NCI-H187 treated with DMSO at 0.1 percent for 48 hours (cell line): Measurements from ENCODE around the gene ENKD1.

Experiments
- DNase-seq: peaks from one replicate; lab custom pipeline; 2025; lab: John Stamatoyannopoulos, UW

The ENKD1 gene

DNA sequence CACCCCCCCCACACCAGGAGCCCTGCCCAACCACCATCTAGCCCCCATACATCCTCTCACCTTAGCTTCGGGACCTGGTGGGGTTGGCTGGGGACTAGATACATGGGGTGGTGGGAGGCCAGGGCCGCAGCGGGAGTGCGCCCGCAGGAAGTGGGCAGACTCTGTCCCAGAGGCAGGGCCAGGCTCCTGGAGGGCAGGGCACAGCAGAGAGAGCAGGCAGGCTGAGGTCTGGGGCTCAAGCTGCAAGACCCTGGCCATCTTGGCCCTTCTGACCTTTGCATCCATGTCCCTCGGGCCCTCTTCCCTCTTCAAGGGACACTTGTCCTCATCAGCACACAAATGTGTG lies 2.7 kb downstream of the ENKD1 start:
- DNase-seq = no peak

DNA sequence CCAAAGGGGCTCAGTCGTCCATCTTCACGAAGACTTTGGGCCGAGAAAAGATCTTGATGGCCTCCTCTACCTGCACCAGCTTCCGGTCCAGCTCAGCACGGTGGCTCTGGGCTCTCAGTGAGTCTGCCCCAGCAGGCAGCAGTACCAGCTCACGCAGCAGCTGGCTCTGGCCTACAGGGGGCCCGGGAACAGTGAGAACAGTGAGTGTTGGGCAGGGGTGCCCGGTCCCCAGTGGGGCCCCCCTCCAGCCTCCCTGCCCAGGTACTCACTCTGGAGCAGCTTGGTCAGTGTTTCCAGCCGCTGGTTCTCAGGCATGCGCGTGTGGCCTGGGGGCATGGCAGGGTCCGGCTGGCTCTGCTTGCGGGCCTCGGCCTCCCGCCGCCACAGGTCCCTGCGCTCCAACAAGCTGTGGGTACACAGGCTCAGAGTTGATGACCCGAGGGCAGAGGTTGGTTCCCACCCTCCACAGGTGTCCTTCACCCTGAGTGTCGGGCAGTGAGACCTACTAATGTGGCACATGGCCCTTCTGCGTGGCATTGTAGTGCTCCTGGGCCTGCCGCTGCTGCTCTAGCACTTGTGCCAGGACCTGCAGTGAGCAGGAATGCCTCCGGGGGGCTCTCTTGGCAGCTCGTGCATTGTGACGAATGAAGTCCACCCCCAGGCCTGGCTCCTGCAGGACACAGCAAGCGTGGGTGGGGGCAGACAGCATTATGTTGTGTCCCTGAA lies 3.2 kb downstream of the ENKD1 start:
- DNase-seq = no peak

DNA sequence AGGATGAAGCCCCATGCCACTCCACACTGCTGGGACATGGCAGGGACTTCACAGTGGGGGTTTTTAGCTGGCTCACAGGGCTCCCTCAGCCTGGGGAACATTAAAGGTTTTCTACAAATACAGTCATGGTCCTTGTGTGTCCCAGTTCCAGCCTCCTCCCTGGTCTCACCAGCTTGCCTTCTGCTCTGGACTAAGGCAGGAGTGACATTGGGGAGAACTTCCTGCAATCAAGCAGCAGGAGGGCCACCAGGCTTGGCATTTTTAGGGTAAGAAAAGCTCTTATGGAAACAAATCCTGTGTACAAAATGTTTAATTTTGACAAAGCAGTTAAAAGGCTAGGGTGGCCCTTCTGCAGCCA lies 3.9 kb downstream of the ENKD1 start:
- DNase-seq = no peak

DNA sequence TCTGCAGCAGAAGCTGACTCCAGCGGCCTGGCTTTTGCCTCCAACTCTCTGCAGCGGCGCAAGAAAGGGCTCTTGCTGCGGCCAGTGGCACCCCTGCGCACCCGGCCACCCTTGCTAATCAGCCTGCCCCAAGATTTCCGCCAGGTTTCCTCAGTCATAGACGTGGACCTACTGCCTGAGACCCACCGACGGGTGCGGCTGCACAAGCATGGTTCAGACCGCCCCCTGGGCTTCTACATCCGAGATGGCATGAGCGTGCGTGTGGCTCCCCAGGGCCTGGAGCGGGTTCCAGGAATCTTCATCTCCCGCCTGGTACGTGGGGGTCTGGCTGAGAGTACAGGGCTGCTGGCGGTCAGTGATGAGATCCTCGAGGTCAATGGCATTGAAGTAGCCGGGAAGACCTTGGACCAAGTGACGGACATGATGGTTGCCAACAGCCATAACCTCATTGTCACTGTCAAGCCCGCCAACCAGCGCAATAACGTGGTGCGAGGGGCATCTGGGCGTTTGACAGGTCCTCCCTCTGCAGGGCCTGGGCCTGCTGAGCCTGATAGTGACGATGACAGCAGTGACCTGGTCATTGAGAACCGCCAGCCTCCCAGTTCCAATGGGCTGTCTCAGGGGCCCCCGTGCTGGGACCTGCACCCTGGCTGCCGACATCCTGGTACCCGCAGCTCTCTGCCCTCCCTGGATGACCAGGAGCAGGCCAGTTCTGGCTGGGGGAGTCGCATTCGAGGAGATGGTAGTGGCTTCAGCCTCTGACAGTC lies 4.5 kb downstream of the ENKD1 start:
- no peak for DNase-seq

DNA sequence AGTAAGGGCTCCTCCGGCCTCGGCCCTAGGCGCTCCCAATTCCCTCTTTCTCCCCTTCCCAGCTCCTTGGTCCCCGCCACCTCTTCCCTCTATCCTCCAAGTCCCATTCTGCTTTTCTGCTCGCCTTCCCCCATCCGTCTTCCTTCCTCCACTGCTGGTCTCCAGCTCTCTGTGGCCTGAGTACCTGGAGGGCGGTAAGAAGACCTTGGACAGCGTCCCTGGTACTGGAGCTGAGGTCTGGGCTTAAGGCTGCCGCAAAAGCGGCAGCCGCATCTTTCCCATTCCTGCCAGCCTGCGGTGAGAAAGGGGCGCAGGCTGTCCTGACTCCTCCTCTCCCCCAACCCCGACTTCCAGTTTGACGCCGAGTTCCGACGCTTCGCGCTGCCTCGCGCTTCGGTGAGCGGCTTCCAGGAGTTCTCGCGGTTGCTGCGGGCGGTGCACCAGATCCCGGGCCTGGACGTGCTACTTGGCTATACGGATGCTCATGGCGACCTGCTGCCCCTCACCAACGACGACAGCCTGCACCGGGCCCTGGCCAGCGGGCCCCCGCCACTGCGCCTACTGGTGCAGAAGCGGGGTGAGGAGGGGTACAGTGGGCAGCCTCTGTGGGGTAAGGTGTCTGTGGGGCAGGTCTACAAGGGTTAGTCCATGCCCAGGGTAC lies 5.3 kb downstream of the ENKD1 start:
- DNase-seq = no peak

DNA sequence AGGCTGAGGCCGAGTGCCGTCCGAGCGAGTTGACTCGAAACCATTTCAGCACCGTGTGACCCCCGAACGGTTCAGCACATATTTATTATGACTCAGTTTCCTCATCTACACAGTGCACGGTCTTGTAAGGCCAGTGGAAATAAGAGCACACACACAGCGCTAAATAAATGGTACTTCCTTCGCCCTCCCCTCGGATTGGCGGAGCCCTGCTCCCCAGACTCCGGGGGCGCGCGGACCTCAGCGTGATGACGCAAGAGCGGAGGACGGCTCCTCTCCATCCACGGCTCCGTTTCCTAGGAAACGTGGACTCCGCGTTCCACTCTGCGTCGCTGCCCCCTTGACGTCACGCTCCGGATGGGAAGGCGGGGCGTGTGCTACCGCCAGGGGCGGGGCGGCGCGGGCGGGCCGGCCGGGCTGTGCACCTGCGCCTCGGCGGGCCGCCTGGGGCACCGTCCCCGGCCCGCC lies 6.0 kb downstream of the ENKD1 start, which contains the start of gene PARD6A:
Gene PARD6A, plus strand, starts transcription at position 397 of the 465 bp plus-strand sequence. CDS start 79 bp downstream, outside the sequence.
- DNase-seq = peak; percentile 74

DNA sequence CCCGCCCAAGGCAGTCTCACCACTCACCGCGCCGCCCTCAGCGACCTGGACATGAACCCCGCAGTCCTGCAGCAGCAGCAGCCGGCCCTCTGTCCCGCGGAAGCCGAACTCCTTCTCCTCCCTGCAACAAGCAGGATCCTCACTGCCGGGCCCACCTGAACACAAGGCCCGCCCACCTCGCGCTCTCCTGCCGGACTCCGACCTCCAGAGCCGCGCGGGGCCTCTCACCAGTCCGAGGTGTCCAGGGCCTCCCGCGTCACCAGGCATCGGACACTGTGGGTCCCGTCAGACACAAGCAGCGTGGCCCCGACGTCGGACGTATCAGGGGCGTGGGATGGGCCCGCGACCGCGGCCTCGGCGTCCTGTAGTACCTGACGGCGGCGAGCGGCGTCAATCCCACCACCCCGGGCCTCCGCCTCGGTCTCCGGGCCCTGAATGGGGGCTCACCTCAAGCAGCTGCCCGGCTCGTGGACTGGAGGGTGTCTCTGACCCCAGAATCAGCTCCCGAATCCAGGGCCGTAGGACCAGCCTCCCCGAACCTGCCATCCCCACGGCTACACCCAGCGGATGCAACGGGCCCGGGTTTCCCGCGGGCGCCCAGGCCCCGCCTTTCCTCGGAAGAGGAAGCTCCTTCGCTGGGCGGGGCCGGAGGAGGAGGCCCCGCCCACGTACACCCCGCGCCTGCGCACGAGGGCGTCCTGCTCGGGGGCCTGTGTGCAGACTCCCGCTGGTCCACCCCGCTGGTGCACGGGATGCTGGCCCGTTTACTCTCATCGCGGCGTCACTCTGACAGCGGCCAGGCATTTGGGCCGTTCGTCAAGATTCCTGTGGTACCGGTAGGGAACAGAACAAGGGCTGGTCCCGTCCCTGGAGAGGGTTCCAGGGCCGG lies 6.6 kb downstream of the ENKD1 start, which contains the start of gene ACD:
Gene ACD, minus strand, starts transcription at position 586 of the 889 bp plus-strand sequence. Its CDS starts 40 bp downstream, at position 546.
- DNase-seq = no peak

DNA sequence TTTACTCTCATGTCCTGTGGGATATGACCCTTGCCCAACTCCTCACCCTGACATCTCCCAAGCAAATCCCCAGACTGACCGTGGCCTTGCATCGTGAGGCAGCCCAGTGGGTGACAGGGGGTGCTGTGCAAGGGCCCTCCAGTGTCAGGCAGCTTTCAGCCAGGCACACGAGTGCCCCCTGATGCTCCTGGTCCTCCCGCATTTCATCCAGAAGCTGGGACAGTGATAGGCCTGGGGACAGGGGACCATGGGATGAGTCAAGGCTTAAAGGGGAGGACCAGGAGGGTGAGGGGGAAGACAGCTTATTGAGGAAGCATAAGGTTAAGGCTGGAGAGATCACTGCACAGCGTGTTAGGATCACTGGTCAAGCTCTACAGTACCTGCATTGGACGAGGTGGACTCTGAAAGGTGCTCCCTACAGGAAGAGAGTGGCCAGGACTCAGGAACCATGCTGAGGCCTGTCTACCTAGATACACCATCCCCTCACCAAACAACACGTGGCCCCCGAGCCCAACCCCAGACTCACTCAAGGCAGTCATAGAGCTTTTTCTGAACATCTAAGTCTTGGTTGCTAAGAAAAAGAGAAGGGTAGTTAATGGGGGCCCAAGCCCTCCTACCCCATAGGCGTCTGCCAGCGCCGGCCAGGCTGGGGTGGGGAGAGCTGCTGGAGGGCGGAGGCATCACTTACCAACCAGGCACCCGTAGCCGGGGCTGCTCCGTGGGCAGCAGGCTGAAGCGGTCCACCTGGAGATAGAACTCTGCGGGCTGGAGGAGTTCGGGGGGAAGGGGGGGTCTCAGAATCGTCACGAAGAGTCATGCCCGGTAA lies 7.5 kb downstream of the ENKD1 start:
- DNase-seq = no peak

DNA sequence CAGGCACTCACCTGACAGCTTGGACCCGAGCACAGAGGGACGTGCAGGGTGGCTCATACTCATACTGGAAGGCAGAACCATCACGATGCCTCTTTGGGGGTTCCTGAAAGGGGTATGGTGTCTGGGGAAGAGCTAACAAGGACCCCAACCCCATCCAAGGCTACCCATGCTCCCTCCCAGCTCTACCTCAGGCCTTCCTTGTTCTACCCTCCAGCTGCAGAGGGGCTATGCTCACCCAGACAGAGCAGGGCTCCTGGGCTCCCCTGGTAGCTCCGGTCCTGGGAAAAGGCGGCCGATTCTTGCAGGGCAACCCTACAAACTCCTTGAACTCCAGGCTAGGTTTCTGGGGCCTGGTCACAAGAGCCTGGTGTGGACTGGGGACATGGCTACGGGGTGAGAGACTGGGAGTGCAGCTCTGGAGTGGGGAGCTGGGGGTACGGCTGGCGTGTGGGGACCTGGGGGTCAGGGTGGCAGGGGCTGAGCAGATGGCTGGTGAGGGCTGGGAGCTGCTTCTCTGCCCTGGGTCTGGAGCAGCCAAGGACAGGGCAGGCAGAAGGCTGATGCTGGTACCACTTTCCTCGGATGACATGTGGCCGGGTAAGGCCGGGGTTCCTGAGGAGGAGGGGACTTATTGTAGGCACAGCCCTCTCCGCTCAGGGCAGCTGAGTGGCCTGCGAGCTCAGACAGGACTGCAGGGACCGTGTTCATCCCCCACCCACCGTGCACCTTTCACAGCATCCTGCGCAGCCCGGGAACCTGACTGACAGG lies 8.6 kb downstream of the ENKD1 start:
- no peak for DNase-seq

DNA sequence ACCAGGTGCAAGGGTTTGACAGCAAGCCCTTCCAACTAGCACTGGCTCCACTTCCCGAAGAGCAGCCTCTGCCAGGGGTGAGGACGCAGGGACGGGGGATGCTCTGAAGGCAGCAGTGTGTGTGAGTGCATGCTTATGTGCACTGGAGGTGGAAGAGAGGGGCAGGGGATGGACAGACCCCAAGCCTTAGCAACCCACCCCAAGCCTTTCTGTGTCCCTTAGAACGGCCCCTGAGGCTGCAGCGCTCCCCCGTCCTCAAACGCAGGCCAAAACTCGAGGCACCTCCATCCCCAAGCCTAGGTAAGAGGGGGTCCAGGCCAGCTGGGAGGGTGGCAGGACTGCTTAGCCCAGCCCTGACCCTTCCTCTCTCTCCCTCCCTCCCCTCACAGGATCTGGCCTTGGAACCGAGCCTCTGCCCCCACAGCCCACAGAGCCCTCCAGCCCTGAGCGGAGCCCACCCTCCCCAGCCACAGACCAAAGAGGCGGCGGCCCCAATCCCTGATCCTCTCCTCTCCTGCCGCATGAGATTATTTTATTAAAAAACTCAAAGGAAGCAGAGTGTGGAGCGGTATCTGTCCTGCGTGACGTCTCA lies 9.4 kb downstream of the ENKD1 start:
- no peak for DNase-seq

DNA sequence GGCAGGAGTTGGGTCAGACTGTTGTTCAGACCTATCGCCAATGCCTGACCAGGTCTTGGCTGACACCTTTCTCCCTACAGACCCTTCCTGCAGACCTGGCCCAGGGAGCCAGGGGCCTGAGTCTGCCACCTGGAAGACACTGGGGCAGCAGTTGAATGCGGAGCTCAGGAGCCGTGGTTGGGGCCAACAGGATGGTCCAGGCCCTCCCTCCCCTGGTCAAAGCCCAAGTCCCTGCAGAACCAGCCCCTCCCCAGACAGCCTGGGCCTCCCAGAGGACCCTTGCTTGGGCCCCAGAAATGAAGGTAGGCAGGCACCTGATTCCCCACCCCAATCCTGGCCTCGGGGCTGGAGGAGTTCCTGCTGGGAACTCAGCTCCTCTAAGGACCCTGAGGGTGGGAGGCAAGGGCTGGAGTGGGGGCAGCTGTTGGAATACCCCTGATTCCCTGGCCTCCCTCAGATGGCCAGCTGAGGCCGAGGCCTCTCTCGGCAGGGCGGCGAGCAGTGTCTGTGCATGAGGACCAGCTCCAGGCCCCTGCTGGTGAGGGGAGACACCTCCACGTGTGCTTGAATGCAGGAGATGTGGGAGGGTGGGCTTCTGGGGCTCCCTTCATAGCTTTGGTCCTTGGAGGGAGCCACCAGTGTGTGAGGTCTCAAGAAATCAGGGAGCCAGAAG lies 10.1 kb downstream of the ENKD1 start:
- no peak for DNase-seq

DNA sequence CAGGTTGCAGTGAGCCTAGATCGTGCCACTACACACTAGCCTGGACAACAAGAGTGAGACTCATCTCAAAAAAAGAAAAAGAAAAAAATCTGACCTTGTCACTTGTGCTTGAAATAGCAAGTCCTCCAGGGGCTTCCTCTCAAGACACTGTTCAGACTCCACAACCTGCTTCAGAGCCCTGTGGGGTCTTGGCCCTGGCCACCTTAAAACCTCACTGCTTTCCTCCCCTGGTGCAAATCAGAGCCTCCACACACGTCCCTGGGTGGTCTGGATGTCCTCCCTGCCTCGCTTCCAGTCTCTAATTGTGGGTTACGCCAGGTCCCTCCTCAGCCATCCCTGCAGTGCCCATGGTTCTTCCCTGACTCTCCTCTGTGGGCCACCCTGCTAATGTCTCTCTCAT lies 11.2 kb downstream of the ENKD1 start:
- no peak for DNase-seq

DNA sequence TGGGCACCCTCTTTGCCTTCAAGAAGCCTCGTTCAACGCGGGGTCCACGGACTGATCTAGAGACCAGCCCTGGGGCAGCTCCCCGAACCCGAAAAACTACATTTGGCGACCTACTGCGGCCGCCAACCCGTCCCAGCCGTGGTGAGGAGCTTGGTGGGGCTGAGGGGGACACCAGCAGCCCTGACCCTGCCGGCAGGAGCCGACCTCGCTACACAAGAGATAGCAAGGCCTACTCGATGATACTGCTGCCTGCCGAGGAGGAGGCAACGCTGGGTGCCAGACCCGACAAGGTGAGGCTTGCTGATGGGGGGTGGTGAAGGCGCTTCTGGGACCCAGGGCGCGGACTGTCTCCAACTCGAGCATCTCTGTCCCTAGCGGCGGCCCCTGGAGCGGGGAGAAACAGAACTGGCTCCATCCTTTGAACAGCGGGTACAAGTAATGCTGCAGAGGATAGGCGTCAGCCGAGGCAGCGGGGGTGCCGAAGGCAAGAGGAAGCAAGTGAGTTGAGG lies 12.1 kb downstream of the ENKD1 start:
- no peak for DNase-seq

DNA sequence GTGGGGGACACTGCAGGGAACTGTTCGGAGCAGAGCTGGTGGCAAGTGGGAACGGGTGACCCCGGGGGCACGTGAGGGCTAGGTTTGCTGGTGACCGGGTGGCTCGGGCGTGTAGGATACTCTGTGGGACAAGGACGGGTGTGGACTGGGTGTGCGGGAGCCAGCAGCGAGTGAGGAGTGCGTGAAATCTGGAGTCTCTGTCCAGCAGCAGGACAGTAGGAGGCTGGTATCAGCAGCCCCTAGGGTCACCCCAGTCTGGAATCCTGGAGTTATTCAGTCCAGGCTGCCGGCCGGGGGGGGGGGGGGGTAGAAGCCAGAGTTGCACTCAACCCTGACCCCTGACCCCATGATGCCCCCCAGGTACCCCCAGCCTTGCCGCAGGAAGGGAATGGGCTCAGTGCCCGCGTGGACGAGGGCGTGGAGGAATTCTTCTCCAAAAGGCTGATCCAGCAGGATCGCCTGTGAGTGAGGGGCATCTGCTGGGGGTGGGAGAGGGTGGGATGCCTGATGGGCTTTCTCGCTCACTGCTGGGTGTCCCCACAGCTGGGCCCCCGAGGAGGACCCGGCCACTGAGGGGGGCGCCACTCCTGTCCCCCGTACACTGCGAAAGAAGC lies 12.7 kb downstream of the ENKD1 start:
- DNase-seq = no peak

DNA sequence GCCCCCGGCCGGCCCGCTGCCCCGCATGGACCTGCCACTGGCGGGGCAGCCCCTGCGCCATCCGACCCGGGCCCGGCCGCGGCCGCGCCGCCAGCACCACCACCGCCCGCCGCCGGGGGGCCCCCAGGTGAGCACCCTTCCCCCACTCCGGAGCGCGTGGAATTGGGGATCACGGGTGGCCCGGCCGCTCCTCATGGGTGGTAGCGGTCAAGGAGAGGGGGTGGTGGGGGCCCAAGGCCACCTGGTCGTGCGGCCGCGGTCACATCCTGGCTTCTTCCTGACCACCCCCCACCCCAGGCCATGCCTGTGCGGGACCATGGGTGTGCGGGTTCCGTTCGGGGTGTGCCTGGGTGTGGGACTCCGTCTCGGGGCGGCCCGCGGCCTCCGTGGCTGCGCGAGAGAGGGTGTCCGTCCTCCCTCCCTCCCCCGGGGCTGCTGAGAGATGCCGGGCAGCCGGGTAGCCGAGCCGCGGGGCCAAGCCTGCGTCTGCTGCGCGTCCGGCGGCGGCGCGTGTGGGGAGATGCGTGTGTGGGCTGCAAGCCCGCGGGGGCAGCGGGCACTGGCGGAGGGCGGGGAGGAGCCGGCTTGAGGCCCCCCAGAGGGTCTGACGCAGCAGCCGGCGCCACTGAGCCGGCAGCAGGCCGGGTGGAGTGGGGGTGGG lies 13.3 kb downstream of the ENKD1 start:
- no peak for DNase-seq

DNA sequence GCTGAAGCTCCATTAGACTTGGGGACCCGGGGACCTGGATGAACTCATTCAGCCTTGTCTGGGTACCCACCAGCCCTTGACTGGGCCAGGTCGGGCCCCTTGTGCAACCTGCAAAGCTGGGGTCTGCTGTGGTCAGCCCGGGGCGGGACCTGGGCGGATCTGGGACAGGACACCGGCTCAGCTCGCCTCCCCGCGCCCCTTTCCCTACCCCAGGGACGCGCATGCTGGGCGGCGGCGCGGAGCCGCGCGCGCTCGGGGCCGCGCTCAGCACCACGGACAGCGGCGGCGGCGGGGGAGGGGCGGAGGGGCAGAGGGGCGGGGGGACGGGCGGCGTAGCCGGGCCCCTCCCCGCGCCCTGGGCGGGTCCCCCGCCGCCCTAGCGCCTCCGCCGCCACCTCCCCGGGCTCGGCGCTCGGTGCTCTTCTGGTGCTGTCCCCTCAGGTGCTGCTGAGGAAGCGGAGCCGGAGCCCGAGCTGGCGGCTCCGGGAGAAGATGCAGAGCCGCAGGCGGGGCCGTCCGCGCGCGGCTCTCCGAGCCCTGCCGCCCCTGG lies 13.9 kb downstream of the ENKD1 start:
- no peak for DNase-seq

DNA sequence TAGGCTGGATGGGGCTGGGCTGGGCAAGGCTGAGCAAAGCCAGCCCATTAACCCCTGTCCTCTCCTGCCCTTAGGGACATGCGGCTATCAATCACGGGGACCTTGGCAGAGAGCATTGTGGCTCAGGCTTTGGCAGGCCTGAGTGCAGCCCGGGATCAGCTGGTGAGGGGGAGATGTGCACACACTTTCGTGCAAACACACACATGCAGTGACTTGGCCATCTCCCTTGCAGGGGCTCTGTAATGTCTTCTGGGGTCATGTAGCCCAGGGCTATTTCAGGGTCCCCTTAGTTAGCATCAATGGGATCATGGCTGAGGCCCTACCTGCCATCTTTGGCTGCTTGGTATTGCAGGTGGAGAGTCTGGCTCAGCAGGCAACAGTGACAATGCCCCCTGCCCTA lies 14.7 kb downstream of the ENKD1 start:
- DNase-seq = no peak

DNA sequence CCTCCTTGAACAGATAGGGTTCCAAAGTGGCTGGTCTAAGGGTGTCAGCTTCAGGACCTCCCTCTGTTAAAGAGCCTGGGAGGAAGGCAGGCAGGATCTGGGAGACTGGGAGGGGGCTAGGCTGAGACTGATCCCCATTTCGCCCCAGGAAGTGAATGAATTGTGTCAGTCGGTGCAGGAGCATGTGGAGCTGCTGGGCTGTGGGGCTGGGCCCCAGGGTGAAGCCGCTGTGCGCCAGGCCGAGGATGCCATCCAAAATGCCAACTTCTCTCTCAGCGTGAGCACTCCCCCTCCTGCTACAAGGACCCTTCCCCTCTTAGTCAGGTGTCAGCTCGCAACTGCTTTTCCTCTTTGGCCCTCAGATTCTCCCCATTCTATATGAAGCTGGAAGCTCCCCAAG lies 15.5 kb downstream of the ENKD1 start:
- DNase-seq = no peak
